Stimulated activated CD8-positive, alpha-beta memory T cell treated with anti-CD3 and anti-CD28 coated beads, Interleukin-4, amount 100 ng/mL, for 1 hour (primary cell): ENCODE measurements around the gene CYFIP2.
"Not testable (repeated sequence)": the region's sequence is repeated elsewhere in the genome, so short reads cannot be mapped to it uniquely, and the experiment has no call there.

ENCODE experiments used
- DNase-seq, 2 donors: peaks; one replicate each; pipeline ENCODE4 v3.0.0-alpha.2; 2020; ENCODE audit warnings: low read depth in 2 of 2, low spot score in 1 of 2

CYFIP2 gene

DNA sequence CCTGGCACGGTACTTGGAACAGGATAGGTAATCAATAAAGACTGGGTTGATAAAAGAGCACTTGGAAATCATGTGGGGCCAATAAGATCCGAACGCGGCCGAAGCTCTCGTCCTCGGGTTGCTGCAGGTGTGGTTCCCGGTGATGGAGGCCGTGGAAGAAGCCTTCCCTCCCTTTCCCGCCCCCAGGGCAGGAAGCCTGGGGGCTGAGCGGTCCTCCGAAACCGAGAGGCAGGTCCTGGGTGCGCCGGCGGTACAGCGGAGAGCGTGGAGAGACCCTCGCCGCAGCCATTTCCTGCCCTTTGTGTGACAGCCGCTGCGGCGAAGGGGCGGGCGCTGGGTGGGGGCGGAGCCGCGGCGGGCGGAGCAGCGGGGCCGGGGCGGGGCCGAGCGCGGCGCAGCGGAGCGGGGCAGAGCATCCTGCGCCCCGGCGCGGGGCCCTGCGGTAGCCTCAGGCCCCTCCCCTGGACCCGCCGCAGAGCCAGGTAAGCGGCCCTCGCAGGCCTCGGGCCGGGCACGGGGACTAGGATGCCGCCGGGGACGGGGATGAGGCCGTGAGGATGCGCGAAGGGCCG is at the start of gene CYFIP2:
Gene CYFIP2, plus strand, starts transcription at position 410 of the 572 bp plus-strand sequence. CDS start 19,239 bp downstream, outside the sequence.
- DNase-seq: peak; percentile 60 to 72

DNA sequence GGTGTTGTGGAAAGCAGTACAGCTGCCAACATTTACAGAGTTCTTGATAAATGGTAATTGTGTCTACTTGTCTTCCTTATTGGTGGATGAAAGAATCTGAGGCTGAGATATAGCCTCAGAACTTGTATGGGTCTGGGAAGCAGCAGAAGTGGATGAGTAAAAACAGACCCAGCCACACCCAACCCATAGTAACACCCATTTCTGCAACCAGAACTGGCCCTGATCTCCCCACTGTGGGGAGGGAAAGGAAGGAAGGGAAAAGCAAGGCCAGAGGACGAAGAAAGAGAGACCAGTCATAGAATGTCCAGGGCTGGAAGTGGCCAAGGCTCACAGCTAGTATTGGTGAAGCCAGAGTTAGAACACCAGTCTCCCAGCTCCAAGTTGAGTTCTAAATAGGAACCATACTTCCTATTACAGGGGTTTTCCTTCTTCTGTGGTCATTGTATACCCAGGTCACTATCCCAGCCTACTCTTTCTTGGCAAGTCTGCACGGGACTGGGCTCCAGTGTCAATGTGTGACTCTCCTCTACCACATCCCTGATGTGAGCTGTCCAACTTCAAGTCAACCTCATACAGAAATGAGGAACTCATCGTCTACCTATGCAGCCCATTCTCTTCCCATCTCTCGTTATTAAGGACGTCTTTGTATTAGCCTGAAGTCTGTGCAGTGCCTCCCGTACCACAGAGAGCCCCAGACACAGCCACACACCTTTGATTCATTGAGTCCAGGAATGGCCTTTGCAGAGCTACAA is 49.4 kb upstream of the CYFIP2 start:
- DNase-seq: no peak

- DNase-seq: no peak
Observed at GRCh38 chr5:157217289-157218024, 48.5 kb upstream of the CYFIP2 start.

DNA sequence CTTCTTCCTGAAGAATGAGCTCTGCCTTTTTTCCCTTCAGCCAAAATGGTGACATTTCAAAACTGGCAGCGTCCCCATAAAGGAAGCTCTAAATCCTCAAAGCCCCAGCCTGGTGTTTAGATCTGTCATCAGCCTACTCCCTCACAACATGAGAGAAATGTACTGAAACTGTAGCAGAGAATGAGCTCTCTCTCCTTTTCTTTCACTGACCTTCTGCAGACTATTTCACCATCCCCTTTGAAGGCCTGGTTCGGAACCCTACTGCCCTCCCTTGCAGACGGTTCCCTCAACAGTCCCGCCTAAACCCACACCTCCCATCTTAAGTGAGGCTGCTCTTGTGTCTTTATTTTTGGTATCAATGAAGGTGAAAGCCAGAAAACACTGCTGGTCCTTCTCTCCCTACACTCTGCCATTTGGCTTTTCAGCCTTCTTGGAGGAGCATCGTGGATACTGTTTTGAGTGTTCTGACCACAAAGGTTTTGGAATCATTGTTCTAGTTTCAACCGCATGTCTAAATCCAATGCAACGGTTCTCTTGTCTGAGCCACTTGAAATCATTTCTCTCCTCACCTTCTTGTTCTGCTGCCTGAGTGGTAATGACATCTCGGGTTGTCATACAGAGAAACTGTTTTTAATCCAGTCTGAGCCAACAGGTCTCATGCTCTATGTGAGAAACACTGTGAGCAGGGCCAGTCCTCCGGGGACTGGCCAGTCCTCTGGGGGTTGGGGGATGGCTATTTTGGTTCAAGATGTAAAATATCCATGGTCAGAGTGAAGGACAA is 46.2 kb upstream of the CYFIP2 start:
- no peak for DNase-seq

DNA sequence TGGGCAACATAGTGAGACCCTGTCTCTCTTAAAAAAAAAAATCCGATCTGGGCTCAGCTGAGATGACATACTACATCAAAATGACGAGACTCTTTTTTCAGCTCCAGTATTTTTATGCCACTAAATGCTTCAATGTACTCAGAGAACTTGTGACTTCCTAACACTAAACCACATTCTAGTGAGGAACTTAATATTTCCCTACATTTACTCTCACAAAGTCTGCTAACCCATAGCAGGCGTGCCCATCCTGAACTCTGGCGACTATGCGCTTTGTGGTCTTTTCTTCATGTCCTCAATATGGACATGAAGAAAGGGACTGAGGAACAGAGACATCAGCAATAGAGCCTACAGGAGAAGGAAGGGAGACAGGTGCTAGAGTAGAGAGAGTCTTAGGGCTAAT is 44.0 kb upstream of the CYFIP2 start:
- DNase-seq: no peak

- no peak for DNase-seq
Observed at GRCh38 chr5:157222506-157223230, 43.3 kb upstream of the CYFIP2 start.

DNA sequence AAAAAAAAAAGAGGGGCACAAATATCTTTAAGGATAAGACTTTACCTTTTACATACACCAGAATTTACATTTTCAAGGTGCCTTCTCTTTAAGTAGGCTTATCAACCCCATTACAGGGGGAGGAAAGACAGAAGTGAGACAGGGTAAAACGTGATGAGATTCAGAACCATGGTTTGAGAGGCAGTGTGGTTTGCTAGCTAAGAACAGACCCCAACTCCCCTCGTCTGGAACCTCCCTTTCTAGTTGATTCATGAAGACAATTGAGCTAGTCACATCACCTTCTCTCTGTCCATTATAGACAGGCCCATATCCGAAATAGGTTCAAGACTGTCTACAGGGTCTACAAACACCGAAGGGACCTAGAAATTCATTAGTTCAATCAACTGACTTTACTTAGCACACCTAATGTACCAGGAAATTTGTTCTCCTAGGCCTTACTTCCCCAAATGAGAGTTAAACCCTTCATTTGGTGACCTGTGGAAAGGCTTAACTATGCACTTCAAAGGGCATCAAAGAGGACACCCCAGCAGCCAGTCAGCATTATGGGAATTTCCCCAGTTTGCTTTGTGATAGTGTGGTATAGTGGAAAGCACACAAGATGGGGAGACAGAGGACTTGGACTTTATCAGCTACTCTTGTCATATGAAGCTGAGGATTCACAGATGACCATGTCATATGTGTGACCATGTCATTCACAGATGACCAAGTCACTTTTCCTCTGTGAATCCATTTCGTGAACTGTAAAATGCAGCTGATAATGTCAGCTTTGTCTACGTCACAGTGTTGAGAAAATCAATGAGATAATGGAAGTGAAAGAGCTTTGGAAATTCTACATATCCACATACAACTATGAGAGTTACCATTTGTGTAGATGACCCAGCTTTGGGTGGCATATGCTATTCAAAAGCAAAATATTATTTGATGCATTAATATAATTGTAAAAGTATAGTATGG is 40.2 kb upstream of the CYFIP2 start:
- DNase-seq: no peak

GRCh38 chr5:157230610-157231009 is 35.3 kb upstream of the CYFIP2 start:
- DNase-seq: no peak

DNA sequence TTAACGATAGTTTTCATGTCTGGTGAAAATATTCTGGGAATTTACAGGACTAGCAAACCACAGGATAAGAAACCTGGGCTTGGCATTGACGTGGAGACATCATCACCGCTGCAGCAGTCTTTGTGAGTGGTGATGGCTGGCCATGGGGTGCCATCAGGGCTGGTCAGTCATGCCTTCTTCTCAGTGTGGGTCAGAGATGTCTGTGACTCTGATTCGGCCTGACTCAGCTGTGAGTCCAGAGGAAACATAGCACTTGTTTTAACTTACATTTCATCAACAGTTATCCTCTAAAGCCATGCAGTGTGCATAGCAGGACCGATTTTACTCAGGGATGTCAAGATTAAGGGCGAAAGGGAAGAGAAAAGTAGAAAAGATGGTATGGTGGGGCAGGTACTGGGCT is 33.2 kb upstream of the CYFIP2 start:
- DNase-seq: no peak

- no peak for DNase-seq
Observed at GRCh38 chr5:157233515-157233914, 32.4 kb upstream of the CYFIP2 start.

DNA sequence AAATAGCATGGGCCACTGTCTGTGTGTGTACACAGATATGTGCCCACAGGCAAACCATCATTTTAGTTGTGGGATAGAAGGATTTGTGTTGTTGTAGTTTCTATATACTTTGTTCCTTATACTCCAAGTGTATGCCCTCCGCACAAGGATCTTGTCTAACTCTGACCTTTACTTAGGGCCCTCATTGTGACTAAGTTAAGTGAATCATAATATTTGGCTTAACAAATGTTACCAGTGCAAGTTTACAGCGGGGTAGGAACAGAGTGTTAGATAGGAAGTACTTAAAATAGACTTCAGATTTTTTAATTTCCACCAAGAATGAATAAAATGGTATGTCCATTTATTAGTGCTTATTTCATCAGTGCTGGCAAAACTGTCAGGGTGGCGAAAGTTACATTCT is 29.5 kb upstream of the CYFIP2 start:
- DNase-seq: no peak

DNA sequence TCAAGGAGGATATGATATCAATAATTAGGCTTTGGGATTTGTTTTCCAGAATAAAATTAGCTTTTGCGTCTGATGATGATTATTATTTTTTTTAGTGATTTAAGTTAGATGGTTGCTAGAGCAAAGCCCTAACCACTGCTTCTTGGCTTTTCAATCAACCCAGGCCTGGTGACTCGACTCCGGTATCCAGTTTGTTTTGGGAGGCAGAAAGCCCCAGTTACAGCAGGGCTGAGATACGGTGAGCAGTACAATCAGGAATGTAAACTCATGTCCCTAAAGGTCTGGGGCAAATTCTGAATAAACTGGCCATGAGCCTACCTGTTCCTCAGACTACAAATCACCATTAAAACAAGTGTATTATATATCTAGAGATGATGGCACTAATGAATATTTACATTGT is 24.4 kb upstream of the CYFIP2 start:
- DNase-seq: no peak

DNA sequence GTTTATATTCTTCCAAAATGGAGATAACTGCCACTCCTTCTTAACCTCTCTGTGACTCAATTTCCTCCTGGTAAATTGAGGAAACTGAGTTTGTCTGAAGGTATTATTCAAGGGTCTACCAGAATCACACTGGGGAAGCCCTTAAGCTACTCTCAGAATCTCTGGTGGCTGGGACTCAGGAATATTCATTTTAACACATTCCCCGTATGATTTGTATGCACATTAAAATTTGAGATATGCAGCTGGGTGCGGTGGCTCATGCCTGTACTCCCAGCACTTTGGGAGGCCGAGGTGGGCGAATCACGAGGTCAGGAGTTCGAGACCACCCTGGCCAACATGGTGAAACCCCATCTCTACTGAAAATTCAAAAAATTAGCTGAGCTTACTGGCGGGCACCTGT is 21.2 kb upstream of the CYFIP2 start:
- DNase-seq: not testable (repeated sequence)

- DNase-seq: no peak
Observed at GRCh38 chr5:157245476-157245875, 20.4 kb upstream of the CYFIP2 start.

DNA sequence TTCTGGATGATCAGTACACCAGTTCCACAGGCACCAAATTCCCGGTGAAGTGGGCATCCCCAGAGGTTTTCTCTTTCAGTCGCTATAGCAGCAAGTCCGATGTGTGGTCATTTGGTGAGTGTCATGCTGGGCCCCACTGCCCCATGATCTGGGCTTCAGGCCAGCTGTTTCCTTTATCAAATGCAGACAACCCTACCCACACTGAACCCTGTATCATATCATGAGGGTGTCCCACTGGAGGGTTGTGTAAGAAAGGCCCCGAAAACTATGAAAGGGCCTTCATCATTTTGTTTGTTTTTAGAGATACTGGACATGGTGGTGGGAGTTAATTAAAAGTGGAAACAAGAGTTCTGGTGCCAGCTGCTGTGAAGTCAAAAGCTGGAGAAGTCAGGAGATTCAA is 20.0 kb upstream of the CYFIP2 start:
- DNase-seq: no peak

DNA sequence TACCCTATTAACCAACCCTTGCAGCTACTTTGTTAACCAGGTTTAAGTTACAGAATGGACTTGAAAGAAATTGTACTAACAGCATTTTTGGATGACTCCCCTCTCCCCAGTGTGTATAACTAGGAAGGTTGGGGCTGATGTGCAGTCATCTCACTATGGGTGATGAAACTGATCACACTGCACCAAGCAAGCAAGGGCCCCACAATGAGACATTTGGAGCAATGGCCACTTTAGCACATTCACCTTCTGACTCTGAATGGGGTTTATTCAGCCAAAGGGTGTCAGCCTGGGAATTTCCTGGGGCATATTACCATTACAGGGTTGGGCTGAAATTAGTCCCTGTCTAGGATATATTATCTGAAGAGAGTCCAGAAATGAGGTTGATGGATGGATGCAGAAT is 18.7 kb upstream of the CYFIP2 start:
- DNase-seq: no peak

GRCh38 chr5:157248821-157249470 is 17.0 kb upstream of the CYFIP2 start:
- no peak for DNase-seq

- DNase-seq: peak in 1 of 2 donors; percentile 26
Observed at GRCh38 chr5:157252711-157253465, 13.0 kb upstream of the CYFIP2 start.
